GM18517 (cell line): ENCODE results near the gene NAGPA.
"Not testable (repeated sequence)": the region's sequence is repeated elsewhere in the genome, so short reads cannot be mapped to it uniquely, and the experiment has no call there.

Source experiments
- ATAC-seq: cut with Tn5 transposase; IDR thresholded peaks from one replicate; pipeline ENCODE4 v1.9.1; 2021; ENCODE audit warnings: mild to moderate bottlenecking, moderate library complexity; ENCODE audit not compliant: unreplicated experiment

NAGPA gene

GRCh38 chr16:5033256-5034166, at the start of gene NAGPA:
Gene NAGPA, minus strand, starts transcription at chr16:5033935. Its CDS starts 21 bp downstream, at chr16:5033914.
- ATAC-seq, result peak; percentile 78

GRCh38 chr16:5080996-5081395, 47.3 kb upstream of the NAGPA start:
- ATAC-seq, result not testable (repeated sequence)

- ATAC-seq, result not testable (repeated sequence)
Observed at GRCh38 chr16:5080461-5080860, 46.7 kb upstream of the NAGPA start.

- ATAC-seq, result no peak
Observed at GRCh38 chr16:5078626-5079025, 44.9 kb upstream of the NAGPA start.

- no peak for ATAC-seq
Observed at GRCh38 chr16:5077304-5077703, 43.6 kb upstream of the NAGPA start.

- ATAC-seq, result no peak
Observed at GRCh38 chr16:5075637-5076036, 41.9 kb upstream of the NAGPA start.

- ATAC-seq, result not testable (repeated sequence)
Observed at GRCh38 chr16:5073771-5074170, 40.0 kb upstream of the NAGPA start.

GRCh38 chr16:5073279-5073629, 39.5 kb upstream of the NAGPA start:
- no peak for ATAC-seq

GRCh38 chr16:5072334-5073278, 38.9 kb upstream of the NAGPA start:
- ATAC-seq, result no peak

- ATAC-seq, result peak; percentile 86
Observed at GRCh38 chr16:5071681-5072333, 38.1 kb upstream of the NAGPA start, which contains the start of gene ALG1. Gene ALG1, plus strand, starts transcription at chr16:5071843. Its CDS starts 7 bp downstream, at chr16:5071850.

- no peak for ATAC-seq
Observed at GRCh38 chr16:5071341-5071680, 37.6 kb upstream of the NAGPA start.

- no peak for ATAC-seq
Observed at GRCh38 chr16:5070431-5071186, 36.9 kb upstream of the NAGPA start.

GRCh38 chr16:5069854-5070253, 36.1 kb upstream of the NAGPA start:
- no peak for ATAC-seq

GRCh38 chr16:5069048-5069447, 35.3 kb upstream of the NAGPA start:
- ATAC-seq, result no peak

GRCh38 chr16:5066511-5066910, 32.8 kb upstream of the NAGPA start:
- no peak for ATAC-seq

GRCh38 chr16:5065813-5066212, 32.1 kb upstream of the NAGPA start, which contains the start of gene C16orf89:
Gene C16orf89, minus strand, starts transcription at chr16:5065956. Its CDS starts 48 bp downstream, at chr16:5065908.
- ATAC-seq, result no peak

- ATAC-seq, result no peak
Observed at GRCh38 chr16:5065326-5065725, 31.6 kb upstream of the NAGPA start.

GRCh38 chr16:5064915-5065314, 31.2 kb upstream of the NAGPA start:
- ATAC-seq, result no peak

GRCh38 chr16:5062790-5063765, 29.3 kb upstream of the NAGPA start:
- ATAC-seq, result no peak
